SH-SY5Y (cell line): ENCODE results near the gene SELENON.

Experiments used
- GATA2 ChIP-seq: IDR thresholded peaks from 2 replicates; pipeline ENCODE4 v1.6.1; 2011; ENCODE audit warnings: mild to moderate bottlenecking, low read depth, low read length
- GATA3 ChIP-seq: IDR thresholded peaks from 2 replicates; pipeline ENCODE4 v1.6.1; 2011; ENCODE audit warnings: low read depth, mild to moderate bottlenecking, low read length, moderate library complexity

DNA sequence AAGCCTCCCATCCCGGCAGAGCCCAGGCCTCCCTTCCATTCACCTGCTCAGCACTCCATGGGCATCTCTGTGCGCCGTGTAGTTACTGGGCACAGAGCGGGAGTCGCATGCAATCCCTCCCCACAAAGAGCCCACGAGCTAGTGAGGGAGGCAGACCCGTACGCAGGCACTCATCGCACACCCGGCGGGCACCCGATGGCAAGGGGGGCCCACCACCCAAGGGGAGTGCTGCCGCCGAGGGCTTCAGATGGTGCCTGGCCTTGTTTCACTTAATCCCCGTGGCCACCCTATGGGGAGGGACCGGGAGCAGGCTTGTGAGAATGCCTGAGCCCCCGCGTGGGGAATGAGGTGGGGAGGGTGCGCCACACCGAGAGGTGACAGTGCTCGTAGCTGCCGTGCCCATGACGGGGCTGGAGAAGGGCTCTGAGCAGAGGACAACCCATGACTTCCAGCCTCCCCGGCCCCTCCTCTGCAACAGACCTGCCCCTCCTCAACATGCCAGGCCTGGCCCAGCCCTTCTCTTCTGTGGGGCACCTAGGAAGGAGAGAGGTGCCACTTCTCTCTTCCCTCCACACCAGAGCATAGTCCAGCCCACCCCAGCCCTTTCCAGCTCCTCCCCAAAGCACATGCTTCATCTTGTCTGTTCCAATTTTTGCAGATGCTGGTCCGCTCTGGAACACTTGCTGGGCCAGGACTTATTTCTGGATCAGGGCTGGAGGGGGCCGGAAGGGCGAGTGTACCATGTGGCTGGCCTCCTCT, 30.2 kb upstream of the SELENON start:
- TF ChIP-seq GATA2 (no peak), GATA3 (no peak)
